B cell (primary cell): Measurements from ENCODE around the gene TCF12. TPM values are rescaled to one million over a fixed set of nuclear protein-coding genes. Genes with fewer than 3 reads are reported as not detected.

Experiments used
- ATAC-seq: fragments of 200-7000 bp; cut with Tn5 transposase; one replicate; pipeline ENCODE4 v1.10.0; 2021; ENCODE audit warnings: low read depth, mild to moderate bottlenecking, moderate number of reproducible peaks, moderate library complexity
- CTCF ChIA-PET: fragments of 350-600 bp; sonication (Branson Sonifier 250); formaldehyde crosslinking; loops from one replicate; lab custom pipeline; 2021; ENCODE audit warnings: antibody characterized with exemption, inconsistent platforms; lab: Charles Lee
- POLR2A ChIA-PET: fragments of 350-600 bp; sonication (Branson Sonifier 250); formaldehyde crosslinking; loops from one replicate; lab custom pipeline; 2021; ENCODE audit warnings: antibody characterized with exemption; lab: Charles Lee
- DNase-seq: peaks from one replicate; pipeline ENCODE4 v3.0.0; 2013
- H2AFZ ChIP-seq: 2 replicates; pipeline ENCODE4 v1.6.1; 2012; ENCODE audit warnings: mild to moderate bottlenecking, low read depth, low read length; ENCODE audit not compliant: insufficient read depth, poor library complexity, severe bottlenecking
- H3K27ac ChIP-seq, 2 donors: 1 replicate in 1 of 2; 2 replicates in 1 of 2; pipeline ENCODE4 v1.5.1; 2012 to 2013; ENCODE audit warnings: low read length in 2 of 2, mild to moderate bottlenecking in 2 of 2, moderate library complexity in 1 of 2
- H3K27me3 ChIP-seq, 4 experiments: fragments of 200-600 bp in 1 of 4; sonication (generic) in 1 of 4; replicated peaks in 1 of 4; 1 replicate in 2 of 4; 2 replicates in 2 of 4; pipeline versions ENCODE4 v1.6.1 to v1.7.0; 2013 to 2016; ENCODE audit warnings: low read length in 3 of 4, mild to moderate bottlenecking in 2 of 4, mixed read lengths in 1 of 4, moderate library complexity in 1 of 4; ENCODE audit not compliant: insufficient read depth in 4 of 4, control insufficient read depth in 3 of 4; ENCODE audit errors: control extremely low read depth in 1 of 4
- H3K36me3 ChIP-seq, 2 experiments: replicated peaks in 1 of 2; 1 replicate in 1 of 2; 2 replicates in 1 of 2; pipeline versions ENCODE4 v1.6.1 to v1.7.1; 2013; ENCODE audit warnings: low read length in 1 of 2; ENCODE audit not compliant: insufficient read depth in 2 of 2, control insufficient read depth in 1 of 2; ENCODE audit errors: control extremely low read depth in 1 of 2, extremely low read depth in 1 of 2
- H3K4me1 ChIP-seq, 2 donors: fragments of 200-600 bp in 1 of 2; sonication (generic) in 1 of 2; 1 replicate in 1 of 2; 2 replicates in 1 of 2; pipeline versions ENCODE4 v1.5.1 to v1.6.1; 2013 to 2017; ENCODE audit warnings: low read length in 2 of 2; ENCODE audit not compliant: control insufficient read depth in 2 of 2, insufficient read depth in 2 of 2
- H3K4me2 ChIP-seq: replicated peaks from 2 replicates; pipeline ENCODE3; 2012; ENCODE audit warnings: mild to moderate bottlenecking, low read depth, low read length; ENCODE audit not compliant: poor library complexity, severe bottlenecking
- H3K4me3 ChIP-seq, 5 experiments: fragments of 200-600 bp in 1 of 5; sonication (generic) in 1 of 5; 1 replicate in 3 of 5; 2 replicates in 2 of 5; pipeline versions ENCODE4 v1.5.1 to v1.7.0; 2011 to 2016; ENCODE audit warnings: low read length in 4 of 5, mild to moderate bottlenecking in 4 of 5, low read depth in 2 of 5, control low read depth in 1 of 5, moderate library complexity in 1 of 5; ENCODE audit not compliant: insufficient read depth in 1 of 5; ENCODE audit errors: control extremely low read depth in 1 of 5, extremely low read depth in 1 of 5
- H3K79me2 ChIP-seq: fragments of 200-600 bp; sonication (generic); one replicate; pipeline ENCODE4 v1.6.0; 2016; ENCODE audit warnings: low read length; ENCODE audit not compliant: control insufficient read depth, insufficient read depth
- H3K9ac ChIP-seq: fragments of 200-600 bp; sonication (generic); 2 replicates; pipeline ENCODE4 v1.6.1; 2017; ENCODE audit warnings: mild to moderate bottlenecking, low read length, moderate library complexity
- H3K9me3 ChIP-seq, 3 donors: one replicate each; pipeline versions ENCODE4 v1.6.1 to v1.7.1; 2013; ENCODE audit warnings: low read length in 2 of 3; ENCODE audit not compliant: control insufficient read depth in 2 of 3, insufficient read depth in 1 of 3; ENCODE audit errors: control extremely low read depth in 1 of 3
- H4K20me1 ChIP-seq: 2 replicates; pipeline ENCODE4 v1.6.0; 2012; ENCODE audit warnings: mild to moderate bottlenecking, low read length; ENCODE audit not compliant: insufficient read depth, control insufficient read depth, poor library complexity, severe bottlenecking
- H3K27ac Mint-ChIP-seq: one replicate; pipeline ENCODE4 v1.8.0; 2021; ENCODE audit warnings: mixed read lengths
- H3K27me3 Mint-ChIP-seq: one replicate; pipeline ENCODE4 v1.8.0; 2021; ENCODE audit warnings: mixed read lengths
- H3K4me1 Mint-ChIP-seq: one replicate; pipeline ENCODE4 v1.8.0; 2021; ENCODE audit warnings: mixed read lengths
- H3K4me3 Mint-ChIP-seq: one replicate; pipeline ENCODE4 v1.8.0; 2021; ENCODE audit warnings: mixed read lengths
- H3K9me3 Mint-ChIP-seq: one replicate; pipeline ENCODE4 v1.8.0; 2022; ENCODE audit warnings: mixed read lengths; ENCODE audit not compliant: insufficient read depth
- CTCF ChIP-seq: fragments of 200-600 bp; IDR thresholded peaks from one replicate; pipeline ENCODE4 v1.8.0; 2022; ENCODE audit warnings: antibody characterized with exemption, mild to moderate bottlenecking
- EZH2 ChIP-seq: IDR thresholded peaks from 2 replicates; pipeline ENCODE4 v1.6.1; 2012; ENCODE audit warnings: borderline replicate concordance, low read depth, mild to moderate bottlenecking, moderate library complexity, low read length; ENCODE audit not compliant: insufficient read depth, poor library complexity, severe bottlenecking
- WGBS: methylation state at CpG from one replicate; pipeline ENCODE4 v1.1.5; 2013; ENCODE audit warnings: missing lambda C conversion rate; ENCODE audit not compliant: insufficient coverage; 5-methylcytosine and 5-hydroxymethylcytosine counted together
- intact Hi-C: fragments of 100-400 bp; cut with micrococcal nuclease; formaldehyde crosslinking; loops from one replicate; pipeline ENCODE4 v1.10.0; 2022
- polyA plus RNA-seq: library from polyadenylated mRNA; depleted of rRNA; stranded (reverse); fragments of >200 nt; gene quantifications from 2 replicates; pipeline ENCODE4 v1.2.3, GENCODE V29; 2012
- total RNA-seq, 2 donors: library from RNA; stranded (reverse); fragments of 120-200 nt in 1 of 2; gene quantifications; 1 replicate in 1 of 2; 2 replicates in 1 of 2; pipeline versions ENCODE4 v1.2.3 to v1.2.4, GENCODE V29; 2013 to 2022

The TCF12 gene
- total and polyA plus RNA-seq, 2 donors (not counting 1 experiment from before 2014, with no cell fraction given) = 27.1 to 131 TPM

GRCh38 chr15:56971571-56971970 is 53.1 kb downstream of the TCF12 start:
- ChIA-PET POLR2A (no interaction called here), CTCF (no interaction called here)
- ATAC-seq (no peak), DNase-seq (no peak)
- Mint-ChIP-seq H3K27ac (no peak overlapping the region), H3K9me3 (no peaks in the 10 kb centered on the region), H3K27me3 (no peaks in the 10 kb centered on the region), H3K4me1 (peaks cover 38% of the 10 kb centered on the region), H3K4me3 (no peak overlapping the region)
- intact Hi-C loops = no loop called here
- TF ChIP-seq EZH2 (no peak), CTCF (no peak)
- 100% methylated on average over 1 of the region's 2 CpGs for WGBS
- H4K20me1 ChIP-seq = peaks cover 30% of the 10 kb centered on the region
- H3K4me1 ChIP-seq = no peaks in the 10 kb centered on the region
- no peaks in the 10 kb centered on the region for H3K36me3 ChIP-seq
- no peak overlapping the region for H3K9ac ChIP-seq
- no peak overlapping the region for H2AFZ ChIP-seq
- no peak overlapping the region for H3K4me3 ChIP-seq
- H3K4me2 ChIP-seq = no peak overlapping the region
- H3K27me3 ChIP-seq = no peaks in the 10 kb centered on the region
- no peak overlapping the region for H3K27ac ChIP-seq
- H3K9me3 ChIP-seq = no peaks in the 10 kb centered on the region
- peaks cover 64% of the 10 kb centered on the region for H3K79me2 ChIP-seq

DNA sequence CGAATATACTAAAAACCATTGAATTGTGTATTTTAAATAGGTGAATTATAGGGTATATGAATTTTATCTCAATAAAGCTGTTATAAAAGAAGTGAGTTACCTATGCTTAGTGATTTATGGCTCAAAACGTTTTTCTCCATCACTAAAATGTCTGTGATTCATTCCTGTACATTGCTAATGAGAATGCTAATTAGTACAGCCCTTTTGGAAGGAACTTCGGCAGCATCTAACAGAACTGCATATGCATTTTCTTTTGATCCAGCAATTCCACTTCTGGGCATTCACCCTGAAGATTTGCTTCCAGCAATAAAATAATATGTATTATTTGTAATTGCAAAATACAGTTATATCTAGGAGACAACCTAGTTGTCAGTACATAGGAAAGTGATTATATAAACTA is 53.6 kb downstream of the TCF12 start:
- Histone ChIP-seq H3K79me2 (peaks cover 62% of the 10 kb centered on the region), H3K27me3 (no peaks in the 10 kb centered on the region), H4K20me1 (peaks cover 32% of the 10 kb centered on the region), H3K9ac (no peak overlapping the region), H3K36me3 (no peaks in the 10 kb centered on the region), H3K4me1 (no peaks in the 10 kb centered on the region), H3K4me2 (no peak overlapping the region), H3K4me3 (no peak overlapping the region), H3K27ac (no peak overlapping the region), H2AFZ (no peak overlapping the region), H3K9me3 (no peaks in the 10 kb centered on the region)
- H3K27ac Mint-ChIP-seq = no peak overlapping the region
- intact Hi-C loops = no loop called here
- TF ChIP-seq CTCF (no peak), EZH2 (no peak)
- CTCF ChIA-PET = no interaction called here
- DNase-seq = no peak
- H3K9me3 Mint-ChIP-seq = no peaks in the 10 kb centered on the region
- WGBS = no CpG with 5 or more reads among the region's 3 CpGs
- H3K27me3 Mint-ChIP-seq = no peaks in the 10 kb centered on the region
- no peak for ATAC-seq
- peaks cover 39% of the 10 kb centered on the region for H3K4me1 Mint-ChIP-seq
- POLR2A ChIA-PET = no interaction called here
- no peak overlapping the region for H3K4me3 Mint-ChIP-seq
